ENCODE data around the gene UTS2B. TPM values are rescaled to one million over a fixed set of nuclear protein-coding genes. Genes with fewer than 3 reads are reported as not detected.

The UTS2B gene
- total and polyA plus RNA-seq, 8 donors: 0.37 to 2.1 (median 0.72) TPM; not detected in 1

DNA sequence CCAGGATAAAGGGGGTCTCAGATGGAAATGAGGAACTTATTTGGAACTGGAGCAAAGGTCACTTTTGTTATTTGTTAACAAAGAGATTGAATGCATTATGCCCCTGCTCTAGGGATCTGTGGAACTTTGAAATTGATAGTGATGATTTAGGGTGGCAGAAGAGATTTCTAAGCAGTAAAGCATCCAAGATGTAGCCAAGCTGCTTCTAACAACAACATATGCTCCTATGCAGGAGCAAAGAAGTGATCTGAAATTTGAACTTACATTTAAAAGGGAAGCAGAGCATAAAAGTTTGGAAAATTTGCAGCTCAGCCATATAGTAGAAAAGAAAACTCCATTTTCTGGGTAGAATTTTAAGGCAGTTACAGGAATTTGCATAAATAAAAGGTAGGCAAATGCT, 31.5 kb downstream of the UTS2B start:
- H3K36me3 ChIP-seq: no peaks in the 10 kb centered on the region
- DNase-seq (no peak), ATAC-seq (no peak)
- H3K9me3 ChIP-seq: no peaks in the 10 kb centered on the region
- H3K27me3 ChIP-seq: no peaks in the 10 kb centered on the region
- TF ChIP-seq, protein P1, sequence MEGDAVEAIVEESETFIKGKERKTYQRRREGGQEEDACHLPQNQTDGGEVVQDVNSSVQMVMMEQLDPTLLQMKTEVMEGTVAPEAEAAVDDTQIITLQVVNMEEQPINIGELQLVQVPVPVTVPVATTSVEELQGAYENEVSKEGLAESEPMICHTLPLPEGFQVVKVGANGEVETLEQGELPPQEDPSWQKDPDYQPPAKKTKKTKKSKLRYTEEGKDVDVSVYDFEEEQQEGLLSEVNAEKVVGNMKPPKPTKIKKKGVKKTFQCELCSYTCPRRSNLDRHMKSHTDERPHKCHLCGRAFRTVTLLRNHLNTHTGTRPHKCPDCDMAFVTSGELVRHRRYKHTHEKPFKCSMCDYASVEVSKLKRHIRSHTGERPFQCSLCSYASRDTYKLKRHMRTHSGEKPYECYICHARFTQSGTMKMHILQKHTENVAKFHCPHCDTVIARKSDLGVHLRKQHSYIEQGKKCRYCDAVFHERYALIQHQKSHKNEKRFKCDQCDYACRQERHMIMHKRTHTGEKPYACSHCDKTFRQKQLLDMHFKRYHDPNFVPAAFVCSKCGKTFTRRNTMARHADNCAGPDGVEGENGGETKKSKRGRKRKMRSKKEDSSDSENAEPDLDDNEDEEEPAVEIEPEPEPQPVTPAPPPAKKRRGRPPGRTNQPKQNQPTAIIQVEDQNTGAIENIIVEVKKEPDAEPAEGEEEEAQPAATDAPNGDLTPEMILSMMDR (IDR thresholded peaks at IDR 0.05): no peak
- no peak overlapping the region for H3K4me3 ChIP-seq
- H3K27ac ChIP-seq: no peak overlapping the region
- no peaks in the 10 kb centered on the region for H3K4me1 ChIP-seq
- intact Hi-C loops (cut with DNase I): no loop called here

DNA sequence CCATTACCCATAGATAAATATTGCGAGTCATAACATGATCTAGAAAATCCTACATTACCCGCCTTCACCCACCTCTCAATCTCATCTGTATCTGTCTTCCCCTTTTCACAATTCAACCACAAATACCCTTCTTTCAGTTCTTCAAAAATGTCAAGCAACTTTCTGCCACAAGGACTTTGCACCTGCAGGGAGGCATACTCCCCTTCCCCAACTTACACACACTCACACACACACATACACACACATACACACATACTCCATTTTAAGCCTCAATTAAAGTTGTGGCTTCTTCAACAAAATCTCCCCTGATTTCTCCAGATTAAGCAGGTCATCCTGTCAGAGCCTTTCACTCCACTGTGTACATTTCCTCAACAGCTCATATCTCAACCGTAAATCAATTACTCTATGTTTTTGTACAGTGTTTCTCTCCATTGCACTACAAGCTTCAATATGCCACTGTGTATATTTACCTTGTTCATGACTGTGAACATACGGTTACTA, 34.2 kb downstream of the UTS2B start:
- no peak overlapping the region for H3K4me3 ChIP-seq
- TF ChIP-seq, protein P1 (IDR thresholded peaks at IDR 0.05): no peak
- no peak for ATAC-seq
- intact Hi-C loops (cut with DNase I): no loop called here
- H3K4me1 ChIP-seq: no peaks in the 10 kb centered on the region
- H3K9me3 ChIP-seq: no peaks in the 10 kb centered on the region
- no peaks in the 10 kb centered on the region for H3K27me3 ChIP-seq
- DNase-seq: no peak
- H3K27ac ChIP-seq: no peak overlapping the region
- no peaks in the 10 kb centered on the region for H3K36me3 ChIP-seq

DNA sequence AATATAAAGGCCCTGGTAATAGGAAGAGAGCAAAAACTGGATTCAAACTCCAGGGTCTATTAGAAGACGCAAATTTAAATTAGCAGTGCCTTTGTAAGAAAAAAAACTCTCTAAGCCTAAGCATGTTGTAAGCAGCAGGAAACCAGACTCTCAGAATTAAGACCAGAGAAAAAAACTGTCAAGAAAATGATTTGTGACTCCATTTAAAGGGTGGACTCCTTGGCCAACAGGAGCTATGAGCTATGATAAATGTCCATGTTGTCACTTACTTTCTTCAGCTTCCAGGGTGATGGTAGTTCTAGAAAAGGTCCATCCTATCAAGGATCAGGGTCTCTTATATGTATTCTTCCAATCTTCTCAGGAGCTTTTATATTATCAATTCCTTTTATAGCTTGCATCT, 36.0 kb downstream of the UTS2B start:
- no peaks in the 10 kb centered on the region for H3K36me3 ChIP-seq
- no peak for ATAC-seq
- H3K9me3 ChIP-seq: no peaks in the 10 kb centered on the region
- intact Hi-C loops (cut with DNase I): no loop called here
- no peak overlapping the region for H3K27ac ChIP-seq
- H3K4me3 ChIP-seq: no peak overlapping the region
- TF ChIP-seq, protein P1 (IDR thresholded peaks at IDR 0.05): no peak
- H3K4me1 ChIP-seq: no peaks in the 10 kb centered on the region
- no peaks in the 10 kb centered on the region for H3K27me3 ChIP-seq
- DNase-seq: no peak

DNA sequence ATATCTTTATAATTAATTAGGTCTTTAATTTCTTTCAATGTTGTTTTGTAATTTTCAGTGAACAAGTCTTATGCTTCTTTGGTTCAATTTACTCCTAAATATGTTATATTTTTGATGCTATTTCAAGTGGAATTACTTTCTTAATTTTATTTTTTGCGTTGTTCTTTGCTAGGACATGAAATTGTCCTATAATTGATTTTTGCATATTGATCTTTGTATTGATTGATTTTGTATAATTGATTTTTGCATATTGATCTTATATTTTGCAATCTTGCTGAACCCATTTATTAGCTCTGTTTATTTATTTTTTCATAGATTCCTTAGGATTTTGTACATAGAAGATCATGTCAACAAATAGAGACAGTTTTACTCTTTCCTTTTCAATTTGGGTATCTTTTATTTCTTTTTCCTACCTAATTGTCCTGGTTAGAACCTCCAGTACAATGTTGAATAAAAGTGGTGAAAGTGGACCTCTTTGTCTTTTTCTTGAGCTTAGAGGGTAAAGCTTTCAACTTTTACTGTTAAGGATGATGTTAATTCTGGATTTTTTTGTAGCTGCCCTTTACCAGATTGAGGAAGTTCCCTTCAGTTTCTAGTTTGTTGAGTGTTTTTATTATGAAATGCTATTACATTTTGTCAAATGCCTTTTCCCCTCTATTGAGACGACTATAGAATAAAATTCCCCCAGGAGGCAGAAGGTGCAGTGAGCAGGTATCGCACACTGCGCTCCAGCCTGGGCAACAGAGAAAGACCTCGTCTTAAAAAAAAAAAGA, 37.9 kb downstream of the UTS2B start:
- no peak overlapping the region for H3K4me3 ChIP-seq
- intact Hi-C loops (cut with DNase I): no loop called here
- no peak for ATAC-seq
- TF ChIP-seq, protein P1 (IDR thresholded peaks at IDR 0.05): no peak
- no peaks in the 10 kb centered on the region for H3K9me3 ChIP-seq
- H3K4me1 ChIP-seq: no peaks in the 10 kb centered on the region
- no peaks in the 10 kb centered on the region for H3K27me3 ChIP-seq
- no peaks in the 10 kb centered on the region for H3K36me3 ChIP-seq
- DNase-seq: no peak
- no peak overlapping the region for H3K27ac ChIP-seq

DNA sequence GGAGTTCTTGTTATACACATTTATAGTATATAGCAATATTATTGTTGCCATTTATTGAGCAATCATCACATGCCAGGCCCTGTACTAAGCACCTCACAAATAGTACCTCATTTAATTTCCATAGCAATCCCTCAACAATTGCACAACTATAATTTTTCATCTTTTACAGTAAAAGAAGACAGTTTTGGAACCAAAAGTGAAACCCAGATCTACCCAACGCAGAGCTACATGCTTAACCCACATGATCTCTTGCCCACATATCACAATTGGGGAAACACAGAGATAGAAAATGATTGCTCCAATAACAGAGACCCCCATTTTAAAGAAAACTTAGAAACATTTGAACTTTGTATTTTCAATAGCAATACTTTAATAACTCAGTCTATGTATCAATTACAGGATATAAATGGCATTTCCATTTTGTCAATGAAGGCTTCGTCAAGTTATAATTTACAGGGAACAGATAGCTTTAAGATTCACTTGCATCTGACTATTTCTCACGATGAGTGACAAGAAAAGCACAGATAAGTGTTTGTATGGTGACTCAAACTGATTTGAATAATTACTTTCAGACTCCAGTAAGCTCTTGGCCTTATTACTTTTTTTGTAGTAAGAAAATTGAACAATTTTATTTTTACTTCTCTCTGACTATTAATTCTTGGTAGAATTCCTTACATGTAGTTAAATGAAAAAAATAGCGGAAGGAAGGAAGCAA, 39.9 kb downstream of the UTS2B start:
- Histone ChIP-seq H3K4me3 (no peak overlapping the region), H3K27me3 (no peaks in the 10 kb centered on the region), H3K4me1 (no peaks in the 10 kb centered on the region), H3K36me3 (no peaks in the 10 kb centered on the region), H3K9me3 (no peaks in the 10 kb centered on the region), H3K27ac (peak overlapping the region in 1 of 2 donors; percentile 9)
- TF ChIP-seq, protein P1 (IDR thresholded peaks at IDR 0.05): no peak
- intact Hi-C loops (cut with DNase I): no loop called here
- DNase-seq (no peak), ATAC-seq (no peak)

Measured in left lung (tissue), 10 donors.